ENCODE results near the gene THBS2. TPM values are rescaled to one million over a fixed set of nuclear protein-coding genes. Genes with fewer than 3 reads are reported as not detected.
"Not testable (repeated sequence)": the region's sequence is repeated elsewhere in the genome, so short reads cannot be mapped to it uniquely, and the experiment has no call there.

THBS2 gene
- total RNA-seq, 2 donors from 2014 or later = not detected

DNA sequence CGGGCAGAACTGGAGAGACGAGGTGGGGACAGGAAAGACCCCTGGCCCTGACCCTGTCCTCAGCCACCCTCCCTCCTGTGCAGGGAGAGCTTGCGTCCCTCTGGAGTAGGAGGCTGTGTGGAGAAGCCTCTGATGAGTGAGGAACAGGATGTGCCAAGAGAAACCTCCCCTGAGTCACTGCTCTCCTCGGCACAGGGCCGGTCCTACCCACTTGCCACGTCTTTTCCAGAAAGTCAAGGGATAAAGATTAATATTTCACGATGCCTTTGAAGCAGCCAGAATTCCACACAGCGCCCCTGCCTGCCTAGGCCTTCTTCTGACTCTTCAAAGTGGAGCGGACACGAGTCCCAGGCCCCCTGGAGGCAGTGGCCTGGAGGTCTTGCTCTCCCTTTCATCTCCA, 34.9 kb upstream of the THBS2 start:
- no peaks in the 10 kb centered on the region for H3K4me1 Mint-ChIP-seq
- H3K4me3 Mint-ChIP-seq = no peak overlapping the region
- H3K27ac Mint-ChIP-seq = no peak overlapping the region
- H3K27me3 Mint-ChIP-seq = peaks cover 35% of the 10 kb centered on the region
- no peaks in the 10 kb centered on the region for H3K9me3 ChIP-seq (ENCODE audit: control insufficient read depth, low read length, poor library complexity, severe bottlenecking)
- DNase-seq (no peak), ATAC-seq (no peak)
- no peaks in the 10 kb centered on the region for H3K36me3 Mint-ChIP-seq (ENCODE audit: low read depth)

DNA sequence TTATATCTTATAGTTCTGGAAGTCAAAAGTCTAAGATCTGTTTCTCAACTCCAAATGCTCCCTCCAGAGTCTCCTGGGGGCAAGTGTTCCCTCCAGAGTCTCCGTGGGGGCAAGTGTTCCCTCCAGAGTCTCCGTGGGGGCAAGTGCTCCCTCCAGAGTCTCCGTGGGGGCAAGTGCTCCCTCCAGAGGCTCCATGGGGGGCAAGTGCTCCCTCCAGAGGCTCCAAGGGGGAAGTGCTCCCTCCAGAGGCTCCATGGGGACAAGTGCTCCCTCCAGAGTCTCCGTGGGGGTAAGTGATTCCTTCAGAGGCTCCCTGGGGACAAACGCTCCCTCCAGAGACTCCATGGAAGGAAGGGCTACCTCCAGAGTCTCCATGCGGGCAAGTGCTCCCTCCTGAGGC, 34.0 kb upstream of the THBS2 start:
- Mint-ChIP-seq H3K4me3 (no peak overlapping the region), H3K27ac (no peak overlapping the region), H3K36me3 (ENCODE audit: low read depth) (no peaks in the 10 kb centered on the region), H3K4me1 (no peaks in the 10 kb centered on the region), H3K27me3 (peaks cover 30% of the 10 kb centered on the region)
- DNase-seq = no peak
- H3K9me3 ChIP-seq (ENCODE audit: control insufficient read depth, low read length, poor library complexity, severe bottlenecking) = no peaks in the 10 kb centered on the region
- ATAC-seq = no peak

DNA sequence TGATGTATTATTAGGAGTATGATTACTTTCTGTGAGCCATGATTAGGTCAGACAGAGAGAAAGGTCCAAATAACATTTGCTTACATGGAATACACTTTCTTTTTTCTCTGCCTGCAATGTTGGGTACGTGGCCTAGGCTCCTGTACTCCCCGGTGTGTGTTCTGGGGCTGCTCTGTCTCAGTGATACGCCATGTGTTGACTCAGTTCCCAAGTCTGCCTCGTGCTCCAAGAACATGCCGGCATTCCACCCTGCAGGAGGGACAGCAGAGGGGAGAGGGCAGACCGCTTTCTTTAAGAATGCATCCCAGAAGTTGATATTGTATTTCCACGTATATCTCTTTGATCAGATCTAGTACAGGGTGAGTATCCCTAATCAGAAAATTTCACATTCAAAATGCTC, 33.3 kb upstream of the THBS2 start:
- Mint-ChIP-seq H3K4me3 (no peak overlapping the region), H3K27ac (no peak overlapping the region), H3K36me3 (ENCODE audit: low read depth) (no peaks in the 10 kb centered on the region), H3K27me3 (peaks cover 23% of the 10 kb centered on the region), H3K4me1 (no peaks in the 10 kb centered on the region)
- H3K9me3 ChIP-seq (ENCODE audit: control insufficient read depth, low read length, poor library complexity, severe bottlenecking) = no peaks in the 10 kb centered on the region
- DNase-seq (no peak), ATAC-seq (no peak)

DNA sequence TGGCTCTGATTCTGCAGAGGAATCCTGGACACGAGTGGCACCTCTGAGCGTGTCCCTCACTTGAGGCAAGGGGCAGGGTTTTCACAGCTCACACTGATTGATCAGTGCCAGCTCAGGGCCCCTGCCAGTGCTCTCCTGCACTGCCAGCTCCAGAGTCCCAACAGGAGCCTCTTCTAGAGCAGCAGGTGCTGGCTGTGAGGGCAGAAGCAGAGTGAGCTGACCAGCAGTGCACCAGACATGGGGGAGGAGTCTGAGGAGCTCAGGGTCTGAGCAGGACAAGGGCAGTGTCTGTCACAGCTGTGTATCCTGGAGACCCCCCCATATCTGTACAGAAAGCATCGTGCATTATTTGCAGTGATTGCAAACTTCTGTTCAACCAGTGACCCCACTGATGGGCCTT, 31.5 kb upstream of the THBS2 start:
- ATAC-seq = no peak
- H3K4me3 Mint-ChIP-seq = no peak overlapping the region
- H3K27ac Mint-ChIP-seq = no peak overlapping the region
- H3K4me1 Mint-ChIP-seq = no peaks in the 10 kb centered on the region
- H3K36me3 Mint-ChIP-seq (ENCODE audit: low read depth) = no peaks in the 10 kb centered on the region
- peaks cover 16% of the 10 kb centered on the region for H3K27me3 Mint-ChIP-seq
- H3K9me3 ChIP-seq (ENCODE audit: control insufficient read depth, low read length, poor library complexity, severe bottlenecking) = no peaks in the 10 kb centered on the region
- no peak for DNase-seq

GRCh38 chr6:169283924-169284323, 30.3 kb upstream of the THBS2 start:
- no peaks in the 10 kb centered on the region for H3K9me3 ChIP-seq (ENCODE audit: control insufficient read depth, low read length, poor library complexity, severe bottlenecking)
- no peaks in the 10 kb centered on the region for H3K4me1 Mint-ChIP-seq
- H3K36me3 Mint-ChIP-seq (ENCODE audit: low read depth) = no peaks in the 10 kb centered on the region
- no peak overlapping the region for H3K4me3 Mint-ChIP-seq
- no peak for ATAC-seq
- H3K27me3 Mint-ChIP-seq = peaks cover 9% of the 10 kb centered on the region
- no peak overlapping the region for H3K27ac Mint-ChIP-seq
- DNase-seq = no peak

GRCh38 chr6:169282043-169282442, 28.4 kb upstream of the THBS2 start:
- Mint-ChIP-seq H3K4me3 (no peak overlapping the region), H3K27me3 (no peaks in the 10 kb centered on the region), H3K27ac (no peak overlapping the region), H3K4me1 (no peaks in the 10 kb centered on the region), H3K36me3 (ENCODE audit: low read depth) (no peaks in the 10 kb centered on the region)
- DNase-seq (no peak), ATAC-seq (no peak)
- no peaks in the 10 kb centered on the region for H3K9me3 ChIP-seq (ENCODE audit: control insufficient read depth, low read length, poor library complexity, severe bottlenecking)

- Mint-ChIP-seq H3K27me3 (no peaks in the 10 kb centered on the region), H3K36me3 (ENCODE audit: low read depth) (no peaks in the 10 kb centered on the region), H3K27ac (no peak overlapping the region), H3K4me1 (no peaks in the 10 kb centered on the region), H3K4me3 (no peak overlapping the region)
- H3K9me3 ChIP-seq (ENCODE audit: control insufficient read depth, low read length, poor library complexity, severe bottlenecking) = no peaks in the 10 kb centered on the region
- ATAC-seq = no peak
- DNase-seq = no peak
These were observed 24.0 kb upstream of the THBS2 start for GRCh38 chr6:169277619-169278018.

DNA sequence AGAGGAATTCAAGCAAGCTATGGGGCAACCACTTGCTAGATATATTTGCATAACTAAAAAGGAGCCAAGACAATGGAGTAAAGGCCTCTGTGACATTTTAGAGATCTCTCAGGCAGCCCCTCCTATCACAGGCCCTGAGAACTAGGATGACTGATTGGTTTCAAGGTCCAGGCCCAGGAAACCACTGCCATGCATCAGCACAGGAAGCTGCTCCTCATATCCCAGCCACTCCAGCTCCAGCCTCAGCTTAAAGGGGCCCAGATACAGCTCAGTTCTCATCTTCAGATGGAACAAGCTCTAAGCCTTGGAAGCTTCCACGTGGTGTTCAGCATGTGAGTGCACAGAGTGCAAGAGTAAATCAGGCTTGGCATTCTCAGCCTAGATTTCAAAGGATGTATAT, 21.1 kb upstream of the THBS2 start:
- DNase-seq = no peak
- H3K36me3 Mint-ChIP-seq (ENCODE audit: low read depth) = no peaks in the 10 kb centered on the region
- H3K9me3 ChIP-seq (ENCODE audit: control insufficient read depth, low read length, poor library complexity, severe bottlenecking) = no peaks in the 10 kb centered on the region
- H3K27me3 Mint-ChIP-seq = peaks cover 19% of the 10 kb centered on the region
- peaks cover 2% of the 10 kb centered on the region for H3K4me1 Mint-ChIP-seq
- no peak for ATAC-seq
- H3K27ac Mint-ChIP-seq = no peak overlapping the region
- no peak overlapping the region for H3K4me3 Mint-ChIP-seq

GRCh38 chr6:169273511-169273910, 19.9 kb upstream of the THBS2 start:
- Mint-ChIP-seq H3K27ac (no peak overlapping the region), H3K27me3 (peaks cover 24% of the 10 kb centered on the region), H3K4me1 (peaks cover 2% of the 10 kb centered on the region), H3K36me3 (ENCODE audit: low read depth) (no peaks in the 10 kb centered on the region), H3K4me3 (no peak overlapping the region)
- no peaks in the 10 kb centered on the region for H3K9me3 ChIP-seq (ENCODE audit: control insufficient read depth, low read length, poor library complexity, severe bottlenecking)
- ATAC-seq (no peak), DNase-seq (no peak)

DNA sequence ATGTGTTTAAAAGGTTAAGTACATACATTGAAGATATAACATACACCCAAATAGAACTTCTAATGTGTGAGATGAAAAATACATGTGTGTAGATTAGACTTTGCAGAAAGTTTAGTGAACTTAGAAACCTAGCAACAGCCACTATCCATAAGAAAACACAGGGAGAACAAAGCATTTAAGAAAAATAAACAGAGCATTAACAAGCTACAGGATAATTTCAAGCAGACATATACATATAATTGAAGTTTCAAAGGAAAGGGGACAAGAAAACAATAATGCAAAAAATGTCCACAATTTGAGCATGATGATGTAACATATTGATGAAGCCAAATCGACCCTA, 18.2 kb upstream of the THBS2 start:
- DNase-seq (no peak), ATAC-seq (no peak)
- Mint-ChIP-seq H3K27ac (no peak overlapping the region), H3K4me3 (no peak overlapping the region), H3K27me3 (peaks cover 35% of the 10 kb centered on the region), H3K4me1 (peaks cover 2% of the 10 kb centered on the region), H3K36me3 (ENCODE audit: low read depth) (no peaks in the 10 kb centered on the region)
- H3K9me3 ChIP-seq (ENCODE audit: control insufficient read depth, low read length, poor library complexity, severe bottlenecking) = no peaks in the 10 kb centered on the region

DNA sequence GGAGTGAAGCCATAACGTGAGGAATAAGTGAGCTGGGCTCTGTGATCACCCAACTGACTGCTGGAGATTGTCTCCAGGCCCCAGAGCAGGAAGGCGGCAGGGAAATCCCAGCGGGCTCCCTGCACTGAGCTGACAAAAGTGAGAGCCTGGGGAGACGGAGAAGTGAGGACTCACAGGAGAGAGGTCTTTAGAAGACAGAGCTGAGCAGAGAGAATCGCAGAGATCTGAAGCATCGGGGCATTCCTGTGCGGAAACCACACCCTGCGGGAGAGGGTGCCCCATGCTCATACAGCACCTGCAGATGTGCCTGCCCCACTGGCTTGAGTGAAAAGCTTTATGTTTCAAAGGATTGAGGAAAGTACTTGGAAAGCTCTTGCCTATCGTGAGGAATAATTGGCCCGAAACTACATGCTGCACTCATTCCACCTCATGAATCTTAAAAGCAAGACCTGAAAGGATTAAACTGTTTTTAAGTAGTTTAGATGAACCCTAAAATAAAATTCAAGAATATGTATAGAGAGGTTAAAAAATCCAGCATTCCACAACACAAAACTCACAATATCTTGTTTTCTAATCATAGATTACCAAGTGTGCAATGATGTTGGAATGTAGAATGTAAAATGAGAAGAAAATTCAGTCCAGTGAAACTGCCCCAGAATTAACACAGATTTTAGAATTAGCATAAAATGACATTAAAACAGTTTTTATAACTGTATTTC, 17.7 kb upstream of the THBS2 start:
- Mint-ChIP-seq H3K27ac (no peak overlapping the region), H3K4me1 (peaks cover 2% of the 10 kb centered on the region), H3K27me3 (peaks cover 35% of the 10 kb centered on the region), H3K36me3 (ENCODE audit: low read depth) (no peaks in the 10 kb centered on the region), H3K4me3 (no peak overlapping the region)
- H3K9me3 ChIP-seq (ENCODE audit: control insufficient read depth, low read length, poor library complexity, severe bottlenecking) = no peaks in the 10 kb centered on the region
- no peak for ATAC-seq
- DNase-seq = no peak

GRCh38 chr6:169270077-169270380, 16.4 kb upstream of the THBS2 start:
- not testable (repeated sequence) for ATAC-seq

GRCh38 chr6:169269180-169270076, 15.8 kb upstream of the THBS2 start:
- Mint-ChIP-seq H3K4me3 (no peak overlapping the region), H3K27ac (no peak overlapping the region), H3K4me1 (peaks cover 8% of the 10 kb centered on the region), H3K36me3 (ENCODE audit: low read depth) (no peaks in the 10 kb centered on the region), H3K27me3 (peaks cover 40% of the 10 kb centered on the region)
- ATAC-seq = no peak
- no peak for DNase-seq
- no peaks in the 10 kb centered on the region for H3K9me3 ChIP-seq (ENCODE audit: control insufficient read depth, low read length, poor library complexity, severe bottlenecking)

More at GRCh38 chr6:169270077-169270380, 16.4 kb upstream of the THBS2 start:
- not testable (repeated sequence) for DNase-seq; H3K36me3 Mint-ChIP-seq (ENCODE audit: low read depth); H3K9me3 ChIP-seq (ENCODE audit: control insufficient read depth, low read length, poor library complexity, severe bottlenecking); H3K4me1 Mint-ChIP-seq; H3K4me3 Mint-ChIP-seq; H3K27ac Mint-ChIP-seq
- peaks cover 35% of the 10 kb centered on the region for H3K27me3 Mint-ChIP-seq

GRCh38 chr6:169268276-169268675, 14.6 kb upstream of the THBS2 start:
- Mint-ChIP-seq H3K27me3 (peaks cover 51% of the 10 kb centered on the region), H3K27ac (no peak overlapping the region), H3K4me1 (peaks cover 8% of the 10 kb centered on the region), H3K36me3 (ENCODE audit: low read depth) (no peaks in the 10 kb centered on the region), H3K4me3 (no peak overlapping the region)
- ATAC-seq = no peak
- H3K9me3 ChIP-seq (ENCODE audit: control insufficient read depth, low read length, poor library complexity, severe bottlenecking) = no peaks in the 10 kb centered on the region
- no peak for DNase-seq

Data from T-helper 17 cell (primary cell).